DND-41 (cell line): ENCODE measurements around the gene EPHB1.

Experiments used
- CTCF ChIP-seq: IDR thresholded peaks from 2 replicates; pipeline ENCODE4 v1.5.1; 2012; ENCODE audit warnings: borderline replicate concordance, low read length, moderate library complexity, mild to moderate bottlenecking; ENCODE audit not compliant: poor library complexity, severe bottlenecking; ENCODE audit errors: extremely low read depth
- EZH2 ChIP-seq: IDR thresholded peaks from 3 replicates; pipeline ENCODE4 v1.6.1; 2012; ENCODE audit warnings: borderline replicate concordance, low read depth, mild to moderate bottlenecking, moderate library complexity, low read length, inconsistent platforms; ENCODE audit not compliant: severe bottlenecking

GRCh38 chr3:135176881-135177280 is 381.8 kb downstream of the EPHB1 start:
- no peak for TF ChIP-seq CTCF
- TF ChIP-seq EZH2, result no peak
